ENCODE measurements around the gene CHST5. TPM values are rescaled to one million over a fixed set of nuclear protein-coding genes. Genes with fewer than 3 reads are reported as not detected.

Gene CHST5
- total RNA-seq, 2 experiments from 2014 or later: not detected

- H3K9me3 ChIP-seq (ENCODE audit: control insufficient read depth in 1 of 2, insufficient read depth in 1 of 2, low read length in 2 of 2): no peaks in the 10 kb centered on the region
- Mint-ChIP-seq H3K4me1 (ENCODE audit: low read depth) (peaks cover 57% of the 10 kb centered on the region), H3K36me3 (ENCODE audit: low read depth) (peaks cover 86% of the 10 kb centered on the region), H3K9me3 (no peaks in the 10 kb centered on the region), H3K4me3 (peak overlapping the region; percentile 25), H3K27me3 (no peaks in the 10 kb centered on the region), H3K27ac (peak overlapping the region; percentile 33)
- H3K27me3 ChIP-seq (ENCODE audit: control insufficient read depth in 1 of 2, insufficient read depth in 2 of 2, low read length in 2 of 2): no peaks in the 10 kb centered on the region
- H3K4me3 ChIP-seq (ENCODE audit: low read length): no peak overlapping the region
- peaks cover 35% of the 10 kb centered on the region for H3K4me1 ChIP-seq (ENCODE audit: insufficient read depth, low read length)
- peaks cover 74% of the 10 kb centered on the region for H3K36me3 ChIP-seq (ENCODE audit: insufficient read depth, low read length)
- CTCF ChIA-PET: interaction anchor here (1.3 kb wide), 1 partner anchor 53 kb away, joined by 4 read pairs; no protein-coding TSS in a partner anchor
- ATAC-seq (ENCODE audit: poor library complexity): no peak
- intact Hi-C loops (cut with DNase I, micrococcal nuclease): no loop called here
- TF ChIP-seq CTCF (IDR thresholded peaks at IDR 0.05): no peak
- no peak for DNase-seq
- no peak overlapping the region for H3K27ac ChIP-seq (ENCODE audit: low read depth in 1 of 2, low read length in 2 of 2)
- POLR2A ChIA-PET: no interaction called here
Measured at GRCh38 chr16:75570396-75571065, 34.6 kb upstream of the CHST5 start.

- TF ChIP-seq CTCF (IDR thresholded peaks at IDR 0.05): no peak
- Histone ChIP-seq H3K36me3 (ENCODE audit: insufficient read depth, low read length) (peaks cover 50% of the 10 kb centered on the region), H3K27me3 (ENCODE audit: control insufficient read depth in 1 of 2, insufficient read depth in 2 of 2, low read length in 2 of 2) (no peaks in the 10 kb centered on the region), H3K4me1 (ENCODE audit: insufficient read depth, low read length) (peaks cover 44% of the 10 kb centered on the region), H3K27ac (ENCODE audit: low read depth in 1 of 2, low read length in 2 of 2) (no peak overlapping the region), H3K4me3 (ENCODE audit: low read length) (no peak overlapping the region), H3K9me3 (ENCODE audit: control insufficient read depth in 1 of 2, insufficient read depth in 1 of 2, low read length in 2 of 2) (no peaks in the 10 kb centered on the region)
- ATAC-seq (ENCODE audit: poor library complexity) (no peak), DNase-seq (no peak)
- peaks cover 49% of the 10 kb centered on the region for H3K4me1 Mint-ChIP-seq (ENCODE audit: low read depth)
- H3K27me3 Mint-ChIP-seq: peaks cover 9% of the 10 kb centered on the region
- H3K36me3 Mint-ChIP-seq (ENCODE audit: low read depth): peaks cover 63% of the 10 kb centered on the region
- peak overlapping the region; percentile 89 for H3K27ac Mint-ChIP-seq
- POLR2A ChIA-PET: interaction anchor here (2.5 to 3.8 kb wide), 3 partner anchors 51 to 80 kb away, joined by 10 to 59 read pairs (median 16); partner anchors contain the start of genes ADAT1, KARS1 and TERF2IP
- H3K9me3 Mint-ChIP-seq: no peaks in the 10 kb centered on the region
- CTCF ChIA-PET: interaction anchor here (1.6 to 1.9 kb wide), 3 partner anchors 12 to 196 kb away, joined by 4 to 5 read pairs (median 4); partner anchors contain the start of gene TMEM231
- intact Hi-C loops (cut with DNase I, micrococcal nuclease): loop anchor here (2.0 to 10.0 kb wide), 9 partner anchors 51 to 901 kb away; partner anchors contain the start of genes KARS1 (in 2 of the 2), TERF2IP (in 2 of the 2), TMEM170A (in 2 of the 2) and ADAT1 (in 1 of the 2)
- H3K4me3 Mint-ChIP-seq: peak overlapping the region; percentile 90
Measured at GRCh38 chr16:75567911-75568310, 32.0 kb upstream of the CHST5 start.

GRCh38 chr16:75566758-75567255 lies 30.9 kb upstream of the CHST5 start:
- ATAC-seq (ENCODE audit: poor library complexity) (peak; percentile 2), DNase-seq (peak in 6 of 14 experiments; percentile 8 to 58 (median 28))
- CTCF ChIA-PET: interaction anchor here (1.6 to 2.4 kb wide), 4 partner anchors 11 to 197 kb away, joined by 4 to 10 read pairs (median 4); partner anchors contain the start of gene TMEM231
- Mint-ChIP-seq H3K9me3 (no peaks in the 10 kb centered on the region), H3K36me3 (ENCODE audit: low read depth) (peaks cover 53% of the 10 kb centered on the region), H3K27me3 (peaks cover 14% of the 10 kb centered on the region), H3K27ac (peak overlapping the region; percentile 89), H3K4me1 (ENCODE audit: low read depth) (peaks cover 41% of the 10 kb centered on the region), H3K4me3 (peak overlapping the region; percentile 90)
- Histone ChIP-seq H3K27me3 (ENCODE audit: control insufficient read depth in 1 of 2, insufficient read depth in 2 of 2, low read length in 2 of 2) (no peaks in the 10 kb centered on the region), H3K4me3 (ENCODE audit: low read length) (peak overlapping the region; percentile 90), H3K27ac (ENCODE audit: low read depth in 1 of 2, low read length in 2 of 2) (peak overlapping the region; percentile 27 to 76), H3K9me3 (ENCODE audit: control insufficient read depth in 1 of 2, insufficient read depth in 1 of 2, low read length in 2 of 2) (no peaks in the 10 kb centered on the region), H3K4me1 (ENCODE audit: insufficient read depth, low read length) (peaks cover 41% of the 10 kb centered on the region), H3K36me3 (ENCODE audit: insufficient read depth, low read length) (peaks cover 39% of the 10 kb centered on the region)
- TF ChIP-seq CTCF (IDR thresholded peaks at IDR 0.05): no peak
- POLR2A ChIA-PET: interaction anchor here (0.6 to 3.8 kb wide), 15 partner anchors 10 to 900 kb away, joined by 3 to 59 read pairs (median 4); partner anchors contain the start of genes ADAT1, CFDP1, KARS1 and RFWD3
- intact Hi-C loops (cut with DNase I, micrococcal nuclease): loop anchor here (1.0 to 10.0 kb wide), 11 partner anchors 11 to 900 kb away; partner anchors contain the start of genes ADAT1 (in 2 of the 2), KARS1 (in 2 of the 2), TERF2IP (in 2 of the 2) and TMEM170A (in 2 of the 2)
